ENCODE data around the gene TEAD1. TPM values are rescaled to one million over a fixed set of nuclear protein-coding genes. Genes with fewer than 3 reads are reported as not detected.

Gene TEAD1
- total and polyA plus RNA-seq, 2 donors (not counting 1 experiment from before 2014, with no cell fraction given): 88.6 to 121 TPM

DNA sequence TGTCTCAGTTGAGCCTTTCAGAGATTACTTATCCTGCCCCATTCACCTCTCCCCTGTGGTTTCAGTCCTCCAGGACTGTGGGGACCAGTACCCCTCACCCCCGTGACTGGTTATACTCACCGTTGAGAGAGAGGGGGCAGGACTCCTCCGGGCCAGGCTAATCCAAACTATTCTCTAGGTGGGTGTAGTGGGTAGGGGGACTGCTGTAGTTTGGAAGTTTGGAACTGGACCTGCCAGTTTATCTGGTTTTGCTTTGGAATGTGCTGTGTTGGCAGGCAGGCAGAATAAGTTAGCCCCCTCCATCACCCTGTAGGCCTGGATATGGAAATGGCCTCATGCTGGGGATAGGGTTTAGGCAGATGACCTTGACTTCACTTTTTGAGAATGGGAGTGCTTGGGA lies 13.5 kb downstream of the TEAD1 start:
- no peak overlapping the region for H3K4me3 ChIP-seq (replicated peaks in 1 of 4; ENCODE audit: control extremely low read depth in 1 of 4, insufficient read depth in 1 of 4, low read depth in 3 of 4, low read length in 4 of 4)
- no peaks in the 10 kb centered on the region for H4K20me1 ChIP-seq (ENCODE audit: control insufficient read depth, extremely low read depth, insufficient read depth, low read length)
- TF ChIP-seq, protein P1, sequence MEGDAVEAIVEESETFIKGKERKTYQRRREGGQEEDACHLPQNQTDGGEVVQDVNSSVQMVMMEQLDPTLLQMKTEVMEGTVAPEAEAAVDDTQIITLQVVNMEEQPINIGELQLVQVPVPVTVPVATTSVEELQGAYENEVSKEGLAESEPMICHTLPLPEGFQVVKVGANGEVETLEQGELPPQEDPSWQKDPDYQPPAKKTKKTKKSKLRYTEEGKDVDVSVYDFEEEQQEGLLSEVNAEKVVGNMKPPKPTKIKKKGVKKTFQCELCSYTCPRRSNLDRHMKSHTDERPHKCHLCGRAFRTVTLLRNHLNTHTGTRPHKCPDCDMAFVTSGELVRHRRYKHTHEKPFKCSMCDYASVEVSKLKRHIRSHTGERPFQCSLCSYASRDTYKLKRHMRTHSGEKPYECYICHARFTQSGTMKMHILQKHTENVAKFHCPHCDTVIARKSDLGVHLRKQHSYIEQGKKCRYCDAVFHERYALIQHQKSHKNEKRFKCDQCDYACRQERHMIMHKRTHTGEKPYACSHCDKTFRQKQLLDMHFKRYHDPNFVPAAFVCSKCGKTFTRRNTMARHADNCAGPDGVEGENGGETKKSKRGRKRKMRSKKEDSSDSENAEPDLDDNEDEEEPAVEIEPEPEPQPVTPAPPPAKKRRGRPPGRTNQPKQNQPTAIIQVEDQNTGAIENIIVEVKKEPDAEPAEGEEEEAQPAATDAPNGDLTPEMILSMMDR (conservative IDR thresholded peaks at IDR 0.05 in 1 of 2, IDR thresholded peaks at IDR 0.05 in 1 of 2; ENCODE audit: low read depth in 1 of 2, low read length in 2 of 2): no peak
- TF ChIP-seq EZH2 (IDR thresholded peaks at IDR 0.05; ENCODE audit: low read length, missing control alignments): no peak
- H3K4me1 ChIP-seq (ENCODE audit: control insufficient read depth, extremely low read depth, insufficient read depth, low read length): peaks cover 70% of the 10 kb centered on the region
- H3K27me3 ChIP-seq (ENCODE audit: control insufficient read depth, insufficient read depth, low read length): no peaks in the 10 kb centered on the region
- H2AFZ ChIP-seq (ENCODE audit: low read length): no peak overlapping the region
- H3K27ac ChIP-seq (ENCODE audit: insufficient read depth, low read length): peak overlapping the region; percentile 1
- no peak overlapping the region for H3K4me2 ChIP-seq (ENCODE audit: extremely low read depth, insufficient read depth, low read length)
- H3K9me3 ChIP-seq (ENCODE audit: control insufficient read depth, insufficient read depth, low read depth, low read length): no peaks in the 10 kb centered on the region
- no peak overlapping the region for H3K9ac ChIP-seq (ENCODE audit: insufficient read depth, low read length)
- H3K79me2 ChIP-seq (ENCODE audit: control insufficient read depth, insufficient read depth, low read length): peaks cover 98% of the 10 kb centered on the region
- no peak for DNase-seq (ENCODE audit: low read depth in 2 of 2)
- no peaks in the 10 kb centered on the region for H3K36me3 ChIP-seq (ENCODE audit: control insufficient read depth, insufficient read depth, low read length)

DNA sequence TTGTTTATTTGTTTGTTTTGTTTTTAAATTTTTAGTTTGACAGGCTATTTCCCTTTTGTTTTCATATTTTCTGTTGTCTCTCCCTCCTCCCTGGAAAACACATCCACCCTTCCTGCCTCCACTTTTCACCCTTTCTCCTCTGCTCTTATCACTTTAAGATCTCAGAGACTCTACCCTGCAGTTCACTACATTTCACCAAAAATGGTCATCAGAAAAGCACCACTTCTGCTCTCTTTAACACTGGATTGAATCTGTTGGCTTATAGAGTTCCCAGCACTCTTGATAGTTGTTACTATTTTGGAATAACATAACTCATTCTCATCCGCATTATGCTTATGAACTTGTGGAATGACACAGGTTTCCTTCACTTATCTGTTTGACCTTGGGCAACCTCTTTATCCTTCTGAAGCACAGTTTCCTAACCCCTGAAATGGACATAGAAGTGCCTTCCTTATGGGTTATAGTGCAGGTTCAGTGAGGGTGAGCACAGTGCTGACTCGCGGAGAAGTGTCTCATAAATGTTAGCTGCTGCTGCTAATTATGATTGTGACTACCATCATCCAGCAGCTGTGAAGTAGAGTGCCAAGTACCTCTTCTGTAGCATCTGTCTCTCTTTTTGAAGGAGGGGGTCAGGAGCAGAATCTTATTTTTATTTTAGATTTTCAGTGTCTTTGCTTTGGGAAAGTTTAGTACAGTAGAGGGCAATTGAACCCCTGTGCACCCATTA lies 15.0 kb downstream of the TEAD1 start:
- DNase-seq (ENCODE audit: low read depth in 2 of 2): no peak
- Histone ChIP-seq H3K4me2 (ENCODE audit: extremely low read depth, insufficient read depth, low read length) (no peak overlapping the region), H3K27ac (ENCODE audit: insufficient read depth, low read length) (peak overlapping the region; percentile 18), H3K27me3 (ENCODE audit: control insufficient read depth, insufficient read depth, low read length) (no peaks in the 10 kb centered on the region), H3K4me3 (replicated peaks in 1 of 4; ENCODE audit: control extremely low read depth in 1 of 4, insufficient read depth in 1 of 4, low read depth in 3 of 4, low read length in 4 of 4) (no peak overlapping the region), H3K9ac (ENCODE audit: insufficient read depth, low read length) (no peak overlapping the region), H4K20me1 (ENCODE audit: control insufficient read depth, extremely low read depth, insufficient read depth, low read length) (no peaks in the 10 kb centered on the region), H3K9me3 (ENCODE audit: control insufficient read depth, insufficient read depth, low read depth, low read length) (no peaks in the 10 kb centered on the region), H3K4me1 (ENCODE audit: control insufficient read depth, extremely low read depth, insufficient read depth, low read length) (peaks cover 73% of the 10 kb centered on the region), H2AFZ (ENCODE audit: low read length) (no peak overlapping the region), H3K36me3 (ENCODE audit: control insufficient read depth, insufficient read depth, low read length) (no peaks in the 10 kb centered on the region), H3K79me2 (ENCODE audit: control insufficient read depth, insufficient read depth, low read length) (peaks cover 91% of the 10 kb centered on the region)
- TF ChIP-seq, protein P1 (conservative IDR thresholded peaks at IDR 0.05 in 1 of 2, IDR thresholded peaks at IDR 0.05 in 1 of 2; ENCODE audit: low read depth in 1 of 2, low read length in 2 of 2): no peak

DNA sequence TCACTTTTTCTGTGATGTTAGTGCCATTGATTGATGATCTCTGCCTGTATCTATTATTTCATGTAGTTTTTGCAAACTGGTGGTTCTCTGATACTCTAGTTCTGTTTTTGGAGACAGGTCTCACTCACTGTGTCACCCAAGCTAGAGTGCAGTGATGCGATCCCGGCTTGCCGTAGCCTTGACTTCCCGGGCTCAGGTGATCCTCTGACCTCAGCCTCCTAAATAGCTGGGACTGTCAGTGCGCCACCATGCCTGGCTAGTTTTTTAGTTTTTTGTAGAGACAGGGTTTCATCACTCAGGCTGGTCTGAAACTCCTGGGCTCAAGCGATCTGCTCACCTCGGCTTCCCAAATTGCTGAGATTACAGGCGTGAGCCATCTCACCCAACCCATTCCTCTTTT lies 16.4 kb downstream of the TEAD1 start:
- no peak overlapping the region for H3K4me2 ChIP-seq (ENCODE audit: extremely low read depth, insufficient read depth, low read length)
- H3K36me3 ChIP-seq (ENCODE audit: control insufficient read depth, insufficient read depth, low read length): no peaks in the 10 kb centered on the region
- H3K27me3 ChIP-seq (ENCODE audit: control insufficient read depth, insufficient read depth, low read length): no peaks in the 10 kb centered on the region
- H2AFZ ChIP-seq (ENCODE audit: low read length): no peak overlapping the region
- H3K4me1 ChIP-seq (ENCODE audit: control insufficient read depth, extremely low read depth, insufficient read depth, low read length): peaks cover 66% of the 10 kb centered on the region
- DNase-seq (ENCODE audit: low read depth in 2 of 2): no peak
- H3K27ac ChIP-seq (ENCODE audit: insufficient read depth, low read length): peak overlapping the region; percentile 96
- no peaks in the 10 kb centered on the region for H4K20me1 ChIP-seq (ENCODE audit: control insufficient read depth, extremely low read depth, insufficient read depth, low read length)
- TF ChIP-seq, protein P1 (conservative IDR thresholded peaks at IDR 0.05 in 1 of 2, IDR thresholded peaks at IDR 0.05 in 1 of 2; ENCODE audit: low read depth in 1 of 2, low read length in 2 of 2): no peak
- no peak for TF ChIP-seq EZH2 (IDR thresholded peaks at IDR 0.05; ENCODE audit: low read length, missing control alignments)
- H3K9ac ChIP-seq (ENCODE audit: insufficient read depth, low read length): no peak overlapping the region
- peaks cover 91% of the 10 kb centered on the region for H3K79me2 ChIP-seq (ENCODE audit: control insufficient read depth, insufficient read depth, low read length)
- no peaks in the 10 kb centered on the region for H3K9me3 ChIP-seq (ENCODE audit: control insufficient read depth, insufficient read depth, low read depth, low read length)
- H3K4me3 ChIP-seq (replicated peaks in 1 of 4; ENCODE audit: control extremely low read depth in 1 of 4, insufficient read depth in 1 of 4, low read depth in 3 of 4, low read length in 4 of 4): no peak overlapping the region

Measured in fibroblast of lung (primary cell).